ENCODE results near the gene GALC. TPM values are rescaled to one million over a fixed set of nuclear protein-coding genes. Genes with fewer than 3 reads are reported as not detected.
"Not testable (repeated sequence)": the region's sequence is repeated elsewhere in the genome, so short reads cannot be mapped to it uniquely, and the experiment has no call there.

GALC gene
- 10 to 100 TPM; 39.7 to 46.3 (median 39.8) TPM for polyA plus RNA-seq (ENCODE audit: insufficient read length in 3 of 3)
- long read RNA-seq, donor 1, partial matches to known transcripts: 9 of 14 reads
- long read RNA-seq, donor 1, other reads (novel, unspliced or antisense): 0 of 14 reads
- long read RNA-seq, donor 2, transcript GALC-201 (17 exons, 3,883 nt): major isoform, 13 of 29 reads
- long read RNA-seq, donor 2, partial matches to known transcripts: 16 of 29 reads
- long read RNA-seq, donor 2, other reads (novel, unspliced or antisense): 0 of 29 reads
- long read RNA-seq, donor 3, partial matches to known transcripts: 0 of 4 reads
- long read RNA-seq, donor 3, other reads (novel, unspliced or antisense): 0 of 4 reads
- long read RNA-seq, donor 4, transcript GALC-201 (17 exons, 3,883 nt): major isoform, 5 of 35 reads
- long read RNA-seq, donor 4, partial matches to known transcripts: 30 of 35 reads
- long read RNA-seq, donor 4, other reads (novel, unspliced or antisense): 0 of 35 reads
- long read RNA-seq, donor 5, partial matches to known transcripts: 0 of 1 reads
- long read RNA-seq, donor 5, other reads (novel, unspliced or antisense): 0 of 1 reads
- long read RNA-seq, donor 6, partial matches to known transcripts: 8 of 9 reads
- long read RNA-seq, donor 6, other reads (novel, unspliced or antisense): 0 of 9 reads
- long read RNA-seq, donor 7, transcript GALC-201 (17 exons, 3,883 nt): major isoform, 11 of 12 reads
- long read RNA-seq, donor 7, partial matches to known transcripts: 0 of 12 reads
- long read RNA-seq, donor 7, other reads (novel, unspliced or antisense): 0 of 12 reads
- long read RNA-seq, donor 8, transcript GALC-201 (17 exons, 3,883 nt): major isoform, 6 of 6 reads
- long read RNA-seq, donor 8, partial matches to known transcripts: 0 of 6 reads
- long read RNA-seq, donor 8, other reads (novel, unspliced or antisense): 0 of 6 reads
- long read RNA-seq, donor 9, transcript GALC-201 (17 exons, 3,883 nt): major isoform, 5 of 20 reads
- long read RNA-seq, donor 9, partial matches to known transcripts: 12 of 20 reads
- long read RNA-seq, donor 9, other reads (novel, unspliced or antisense): 0 of 20 reads
- long read RNA-seq, donor 10, partial matches to known transcripts: 16 of 18 reads
- long read RNA-seq, donor 10, other reads (novel, unspliced or antisense): 0 of 18 reads
- long read RNA-seq, donor 11, transcript GALC-201 (17 exons, 3,883 nt): major isoform, 5 of 6 reads
- long read RNA-seq, donor 11, partial matches to known transcripts: 0 of 6 reads
- long read RNA-seq, donor 11, other reads (novel, unspliced or antisense): 0 of 6 reads
- long read RNA-seq, donor 12, partial matches to known transcripts: 18 of 26 reads
- long read RNA-seq, donor 12, other reads (novel, unspliced or antisense): 0 of 26 reads
- long read RNA-seq, donor 13, partial matches to known transcripts: 0 of 2 reads
- long read RNA-seq, donor 13, other reads (novel, unspliced or antisense): 0 of 2 reads
- long read RNA-seq, donor 14: 0 reads
- long read RNA-seq, donor 15: 0 reads
- long read RNA-seq, donor 16, partial matches to known transcripts: 5 of 8 reads
- long read RNA-seq, donor 16, other reads (novel, unspliced or antisense): 0 of 8 reads

- peak; percentile 91 for DNase-seq
Observed at GRCh38 chr14:87992718-87993628, at the start of gene GALC. Gene GALC (minus strand): TSS chr14:87993182. CDS start chr14:87993164, 18 bp downstream.

DNA sequence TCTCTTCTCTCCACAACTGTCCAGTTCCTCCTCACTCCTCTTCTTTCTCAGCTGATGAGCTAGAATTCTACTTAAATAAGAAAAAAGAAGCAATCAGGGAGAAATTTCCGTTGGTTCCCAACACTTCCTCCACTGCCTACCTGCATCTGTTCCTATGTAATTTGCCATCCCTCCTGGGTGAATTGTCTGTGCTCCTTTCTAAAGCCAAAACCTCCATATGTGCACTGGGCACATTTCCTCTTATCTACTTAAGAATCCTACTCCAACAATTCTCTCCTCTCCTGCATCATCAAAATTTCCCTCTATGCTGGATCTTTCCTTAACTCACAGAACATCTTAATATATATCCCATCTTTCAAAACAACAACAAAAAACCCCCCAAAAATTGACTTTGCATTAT lies 47.2 kb upstream of the GALC start:
- DNase-seq: no peak

GRCh38 chr14:88039197-88039596 lies 46.2 kb upstream of the GALC start:
- DNase-seq: no peak

GRCh38 chr14:88037325-88037724 lies 44.3 kb upstream of the GALC start:
- no peak for DNase-seq

DNA sequence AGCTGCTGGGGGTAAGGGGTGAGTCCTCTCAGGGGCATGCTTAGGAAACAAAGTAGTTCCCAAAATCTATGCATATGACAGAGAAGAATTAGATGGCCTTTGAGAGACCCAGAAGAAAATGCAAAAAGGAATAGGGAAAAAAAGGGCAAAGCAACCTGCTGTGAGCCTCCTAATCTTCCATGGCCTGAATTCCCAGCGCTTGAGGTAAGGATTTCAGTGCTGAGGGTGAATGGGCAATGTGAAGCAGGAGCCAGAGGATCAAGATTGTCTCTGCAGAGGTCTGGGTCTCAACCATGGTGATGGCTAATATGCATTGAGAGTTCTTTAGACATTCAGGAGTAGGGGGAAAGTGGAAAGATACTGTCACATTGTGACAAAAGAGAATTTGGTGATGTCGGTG lies 43.4 kb upstream of the GALC start:
- DNase-seq: no peak

- no peak for DNase-seq
Observed at GRCh38 chr14:88034076-88034475, 41.1 kb upstream of the GALC start.

GRCh38 chr14:88032373-88032772 lies 39.4 kb upstream of the GALC start:
- no peak for DNase-seq

GRCh38 chr14:88030892-88031291 lies 37.9 kb upstream of the GALC start:
- DNase-seq: no peak

DNA sequence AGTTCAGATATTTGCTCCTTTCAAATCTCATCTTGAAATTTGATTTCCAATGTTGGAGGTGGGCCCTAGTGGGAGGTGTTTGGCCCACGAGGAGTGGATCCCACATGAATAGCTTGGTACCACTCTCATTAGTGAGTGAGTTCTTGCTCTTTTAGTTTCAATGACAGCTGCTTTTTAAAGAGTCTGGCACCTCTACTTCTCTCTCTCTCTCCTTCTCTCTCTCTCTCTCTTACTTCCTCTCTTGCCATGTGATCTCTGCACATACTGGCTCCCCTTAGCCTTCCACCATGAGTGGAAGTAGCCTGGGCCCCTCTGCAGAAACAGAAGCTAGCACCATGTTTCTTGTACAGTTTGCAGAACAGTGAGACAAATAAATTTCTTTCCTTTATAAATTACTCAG lies 37.1 kb upstream of the GALC start:
- no peak for DNase-seq

- DNase-seq: no peak
Observed at GRCh38 chr14:88029500-88029899, 36.5 kb upstream of the GALC start.

- DNase-seq: no peak
Observed at GRCh38 chr14:88026890-88027289, 33.9 kb upstream of the GALC start.

- DNase-seq: no peak
Observed at GRCh38 chr14:88025313-88025712, 32.3 kb upstream of the GALC start.

DNA sequence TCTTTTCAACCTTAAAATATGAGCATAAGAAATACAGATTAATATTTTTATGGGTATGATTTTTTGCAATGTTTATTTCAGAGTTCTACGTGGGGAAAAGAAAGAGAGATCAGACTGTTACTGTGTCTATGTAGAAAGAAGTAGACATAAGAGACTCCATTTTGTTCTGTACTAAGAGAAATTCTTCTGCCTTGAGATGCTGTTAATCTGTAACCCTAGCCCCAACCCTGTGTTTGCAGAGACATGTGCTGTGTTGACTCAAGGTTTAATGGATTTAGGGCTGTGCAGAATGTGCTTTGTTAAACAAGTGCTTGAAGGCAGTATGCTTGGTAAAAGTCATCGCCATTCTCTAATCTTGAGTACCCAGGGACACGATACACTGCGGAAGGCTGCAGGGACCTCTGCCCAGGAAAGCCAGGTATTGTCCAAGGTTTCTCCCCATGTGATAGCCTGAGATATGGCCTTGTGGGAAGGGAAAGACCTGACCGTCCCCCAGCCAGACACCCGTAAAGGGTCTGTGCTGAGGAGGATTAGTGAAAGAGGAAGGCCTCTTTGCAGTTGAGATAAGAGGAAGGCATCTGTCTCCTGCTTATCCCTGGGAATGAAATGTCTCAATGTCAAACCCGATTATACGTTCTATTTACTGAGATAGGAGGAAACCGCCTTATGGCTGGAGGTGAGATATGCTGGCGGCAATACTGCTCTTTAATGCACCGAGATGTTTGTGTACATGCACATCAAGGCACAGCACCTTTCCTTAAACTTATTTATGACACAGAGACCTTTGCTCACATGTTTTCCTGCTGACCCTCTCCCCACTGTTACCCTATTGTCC lies 31.5 kb upstream of the GALC start:
- DNase-seq: not testable (repeated sequence)

- DNase-seq: no peak
Observed at GRCh38 chr14:88023658-88024187, 30.7 kb upstream of the GALC start.

DNA sequence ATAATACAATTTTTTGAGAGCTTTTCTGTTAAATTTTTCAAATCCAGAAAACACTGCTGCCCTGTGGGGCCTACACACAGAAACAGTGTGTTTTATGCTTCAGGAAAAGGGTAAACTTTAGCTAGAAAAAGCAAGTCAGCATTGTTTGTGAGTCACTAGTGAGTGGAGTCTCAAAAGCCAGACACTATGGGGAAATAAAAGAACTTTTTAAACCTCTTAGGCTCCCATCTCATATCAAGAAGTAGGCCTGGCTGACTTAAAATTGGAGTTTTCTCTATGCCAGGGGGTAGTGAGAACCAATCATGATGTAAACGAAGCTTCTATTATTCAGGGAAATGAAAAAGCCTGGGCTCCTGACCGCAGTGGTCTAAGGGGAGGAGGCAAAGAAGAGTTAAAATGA lies 24.6 kb upstream of the GALC start:
- no peak for DNase-seq

DNA sequence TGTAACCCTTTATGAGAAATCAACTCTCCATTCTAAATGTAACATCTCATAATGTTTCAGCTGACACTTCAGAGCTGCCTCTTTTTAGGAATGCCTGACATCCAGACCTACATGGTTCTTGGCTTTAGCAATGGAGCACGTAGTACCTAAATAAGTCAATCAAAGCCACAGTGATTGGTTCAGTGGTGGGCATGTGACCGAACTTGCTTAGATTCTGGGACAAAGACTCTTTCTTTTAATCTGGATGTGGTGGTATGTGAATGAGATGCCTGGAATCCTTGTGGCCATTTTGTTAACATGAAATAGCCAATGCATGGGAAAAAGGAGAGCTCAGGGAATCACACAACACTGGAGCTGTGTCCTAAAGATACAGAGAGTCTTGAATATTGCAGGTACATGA lies 23.8 kb upstream of the GALC start:
- DNase-seq: no peak

DNA sequence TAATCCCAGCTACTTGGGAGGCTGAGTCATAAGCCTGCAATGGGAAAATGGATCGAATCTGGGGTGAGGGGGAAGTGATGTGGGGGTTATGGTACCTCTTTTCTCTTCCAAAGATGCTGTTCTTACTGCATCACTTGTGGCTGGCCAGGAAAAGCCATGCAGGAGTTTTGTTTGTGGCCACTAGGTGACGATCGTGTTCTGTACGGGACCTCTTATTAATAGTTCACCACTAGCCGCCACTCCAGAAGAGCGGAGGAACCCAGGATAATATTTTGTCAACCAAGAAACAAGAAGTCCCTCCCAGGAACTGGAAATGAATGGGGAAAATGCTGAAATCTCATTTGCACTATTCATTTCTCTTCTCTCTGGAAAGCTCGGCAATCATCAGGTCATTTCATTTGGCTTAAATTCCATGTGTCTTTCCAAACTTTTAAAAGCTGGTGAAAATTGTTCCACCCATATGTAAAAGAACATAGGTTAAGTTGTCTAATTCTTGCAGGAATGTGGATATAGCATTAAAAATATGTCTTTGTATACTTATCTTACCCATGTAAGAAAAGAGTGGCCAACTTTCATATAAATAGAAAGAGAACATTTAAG lies 20.9 kb upstream of the GALC start:
- DNase-seq: peak; percentile 67

DNA sequence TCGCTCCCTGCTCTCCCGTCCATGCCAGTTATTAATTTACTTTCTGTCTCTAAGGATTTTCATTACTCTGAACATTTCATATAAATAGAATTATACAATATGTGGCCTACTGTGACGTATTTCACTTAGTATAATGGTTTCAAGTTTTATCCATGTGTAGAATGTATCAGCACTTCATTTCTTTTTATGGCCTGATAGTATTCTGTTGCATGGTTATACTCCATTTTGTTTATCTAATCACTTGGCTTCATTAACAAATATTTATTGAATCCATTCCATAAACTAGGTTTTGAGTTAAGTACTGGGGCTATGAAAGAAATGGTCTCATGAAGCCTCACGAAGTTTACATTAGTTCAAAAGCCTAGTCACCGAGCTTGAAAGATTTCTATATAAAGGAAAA lies 19.5 kb upstream of the GALC start:
- DNase-seq: no peak

- DNase-seq: peak; percentile 20
Observed at GRCh38 chr14:88010331-88010730, 17.3 kb upstream of the GALC start.
